ENCODE results near the gene SUFU. TPM values are rescaled to one million over a fixed set of nuclear protein-coding genes. Genes with fewer than 3 reads are reported as not detected.
A peak's percentile ranks its signal among the peaks of the same experiment; 100 is the strongest.

The SUFU gene
- total and polyA plus RNA-seq, 2 of the 13 experiments (the other 11 are each of a cell fraction or from before 2014, with no cell fraction given) = 2.9 to 5.5 TPM

DNA sequence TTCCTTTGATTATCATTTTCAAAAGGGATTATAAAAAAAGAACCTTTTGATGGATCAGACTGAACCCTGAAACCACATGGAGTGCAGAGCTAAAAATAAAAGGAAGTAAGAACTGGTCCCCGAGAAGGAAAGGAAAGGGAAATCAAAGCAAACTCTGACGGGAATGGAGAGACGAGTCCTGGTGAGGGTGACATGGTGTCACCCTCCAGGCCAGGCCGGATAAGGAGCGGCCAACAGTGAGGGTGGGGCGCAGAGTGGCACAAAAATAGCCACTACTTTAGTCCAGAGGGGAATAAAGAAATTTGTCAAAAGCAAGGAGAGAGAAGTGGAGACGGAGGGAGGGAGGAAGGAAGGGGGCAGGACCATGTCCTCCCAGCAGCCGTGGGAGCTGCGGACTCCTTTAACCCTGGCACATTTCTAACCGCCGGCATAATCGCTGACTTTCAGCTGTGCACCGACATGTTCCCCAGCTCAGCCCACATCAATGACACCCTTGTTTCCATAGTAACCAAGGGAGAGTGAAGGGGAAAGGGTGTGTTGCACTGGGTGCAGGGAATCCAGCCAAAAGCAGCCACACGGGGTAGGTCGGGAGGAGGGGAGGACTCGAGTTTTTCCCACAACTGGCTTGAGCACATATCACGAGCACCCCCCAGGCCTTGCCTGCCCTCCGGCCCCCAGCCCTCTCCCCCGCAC lies 170.2 kb downstream of the SUFU start (continued):
- TF ChIP-seq, protein P1, sequence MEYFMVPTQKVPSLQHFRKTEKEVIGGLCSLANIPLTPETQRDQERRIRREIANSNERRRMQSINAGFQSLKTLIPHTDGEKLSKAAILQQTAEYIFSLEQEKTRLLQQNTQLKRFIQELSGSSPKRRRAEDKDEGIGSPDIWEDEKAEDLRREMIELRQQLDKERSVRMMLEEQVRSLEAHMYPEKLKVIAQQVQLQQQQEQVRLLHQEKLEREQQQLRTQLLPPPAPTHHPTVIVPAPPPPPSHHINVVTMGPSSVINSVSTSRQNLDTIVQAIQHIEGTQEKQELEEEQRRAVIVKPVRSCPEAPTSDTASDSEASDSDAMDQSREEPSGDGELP (IDR thresholded peaks at IDR 0.05; ENCODE audit: borderline replicate concordance, low read depth) = peak; percentile 72; the same call in 1 of the 2 replicates
- TF ChIP-seq SIN3A (IDR thresholded peaks at IDR 0.05; ENCODE audit: borderline replicate concordance, low read depth, low read length) (0 out of 2 replicates have a peak, but pooled peaks have one; percentile 42), ZNF232 (CRISPR knock-in tag; IDR thresholded peaks at IDR 0.05; ENCODE audit: borderline replicate concordance) (no peak), NBN (conservative IDR thresholded peaks at IDR 0.05) (no peak), PHF8 (CRISPR knock-in tag; IDR thresholded peaks at IDR 0.05) (0 out of 2 replicates have a peak, but pooled peaks have one; percentile 6), MED13 (CRISPR knock-in tag; IDR thresholded peaks at IDR 0.05) (no peak), DNMT1 (CRISPR knock-in tag; IDR thresholded peaks at IDR 0.05) (no peak), RFX5 (IDR thresholded peaks at IDR 0.05; ENCODE audit: low read depth, low read length) (peak; percentile 95), RFXANK (CRISPR knock-in tag; IDR thresholded peaks at IDR 0.05) (0 out of 2 replicates have a peak, but pooled peaks have one; percentile 58), NR2F1 (CRISPR knock-in tag; IDR thresholded peaks at IDR 0.05) (no peak), TBP (CRISPR knock-in tag; IDR thresholded peaks at IDR 0.05) (no peak), RFX1 (IDR thresholded peaks at IDR 0.05) (peak; percentile 58), SUZ12 (IDR thresholded peaks at IDR 0.05; ENCODE audit: low read depth, low read length) (no peak), KLF12 (CRISPR knock-in tag; IDR thresholded peaks at IDR 0.05; ENCODE audit: borderline replicate concordance) (no peak)
- TF ChIP-seq, protein P2, sequence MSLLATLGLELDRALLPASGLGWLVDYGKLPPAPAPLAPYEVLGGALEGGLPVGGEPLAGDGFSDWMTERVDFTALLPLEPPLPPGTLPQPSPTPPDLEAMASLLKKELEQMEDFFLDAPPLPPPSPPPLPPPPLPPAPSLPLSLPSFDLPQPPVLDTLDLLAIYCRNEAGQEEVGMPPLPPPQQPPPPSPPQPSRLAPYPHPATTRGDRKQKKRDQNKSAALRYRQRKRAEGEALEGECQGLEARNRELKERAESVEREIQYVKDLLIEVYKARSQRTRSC (CRISPR knock-in tag; IDR thresholded peaks at IDR 0.05; ENCODE audit: low read depth) = no peak
- TF ChIP-seq, protein P3, sequence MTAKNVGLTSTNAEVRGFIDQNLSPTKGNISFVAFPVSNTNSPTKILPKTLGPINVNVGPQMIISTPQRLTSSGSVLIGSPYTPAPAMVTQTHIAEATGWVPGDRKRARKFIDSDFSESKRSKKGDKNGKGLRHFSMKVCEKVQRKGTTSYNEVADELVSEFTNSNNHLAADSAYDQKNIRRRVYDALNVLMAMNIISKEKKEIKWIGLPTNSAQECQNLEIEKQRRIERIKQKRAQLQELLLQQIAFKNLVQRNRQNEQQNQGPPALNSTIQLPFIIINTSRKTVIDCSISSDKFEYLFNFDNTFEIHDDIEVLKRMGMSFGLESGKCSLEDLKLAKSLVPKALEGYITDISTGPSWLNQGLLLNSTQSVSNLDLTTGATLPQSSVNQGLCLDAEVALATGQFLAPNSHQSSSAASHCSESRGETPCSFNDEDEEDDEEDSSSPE (CRISPR knock-in tag; IDR thresholded peaks at IDR 0.05) = no peak

All from HepG2 (cell line).